Neural progenitor cell (in vitro differentiated cells): ENCODE measurements around the gene MED12L.

Experiments
- EZH2phosphoT487 ChIP-seq: fragments of 200-600 bp; sonication (generic); IDR thresholded peaks from 2 replicates; pipeline ENCODE4 v1.6.1; 2017; ENCODE audit warnings: antibody characterized with exemption
- TF ChIP-seq, protein P1 (sequence below): fragments of 200-600 bp; sonication (generic); IDR thresholded peaks from 2 replicates; pipeline ENCODE4 v1.5.1; 2017; ENCODE audit warnings: antibody characterized with exemption, mild to moderate bottlenecking

DNA sequence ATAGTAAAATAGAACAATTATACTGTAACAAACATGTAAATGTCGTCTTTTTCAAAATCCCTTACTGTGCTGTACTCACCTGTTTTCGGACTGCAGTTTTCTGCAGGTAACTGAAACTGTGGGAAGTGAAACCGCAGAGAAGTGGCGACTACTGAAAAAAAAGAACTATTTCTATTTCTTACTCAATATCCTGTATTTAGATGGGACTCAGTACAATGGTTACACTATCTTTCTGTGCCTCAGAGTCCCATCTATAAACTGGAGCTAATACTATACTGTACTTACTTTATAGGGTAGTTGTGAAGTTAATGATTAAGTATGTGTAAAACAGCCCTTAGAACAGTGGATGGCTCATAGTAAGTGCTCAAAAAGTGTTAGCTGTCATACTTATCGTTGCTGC lies 313.4 kb downstream of the MED12L start:
- no peak for TF ChIP-seq EZH2phosphoT487
- TF ChIP-seq, protein P1, sequence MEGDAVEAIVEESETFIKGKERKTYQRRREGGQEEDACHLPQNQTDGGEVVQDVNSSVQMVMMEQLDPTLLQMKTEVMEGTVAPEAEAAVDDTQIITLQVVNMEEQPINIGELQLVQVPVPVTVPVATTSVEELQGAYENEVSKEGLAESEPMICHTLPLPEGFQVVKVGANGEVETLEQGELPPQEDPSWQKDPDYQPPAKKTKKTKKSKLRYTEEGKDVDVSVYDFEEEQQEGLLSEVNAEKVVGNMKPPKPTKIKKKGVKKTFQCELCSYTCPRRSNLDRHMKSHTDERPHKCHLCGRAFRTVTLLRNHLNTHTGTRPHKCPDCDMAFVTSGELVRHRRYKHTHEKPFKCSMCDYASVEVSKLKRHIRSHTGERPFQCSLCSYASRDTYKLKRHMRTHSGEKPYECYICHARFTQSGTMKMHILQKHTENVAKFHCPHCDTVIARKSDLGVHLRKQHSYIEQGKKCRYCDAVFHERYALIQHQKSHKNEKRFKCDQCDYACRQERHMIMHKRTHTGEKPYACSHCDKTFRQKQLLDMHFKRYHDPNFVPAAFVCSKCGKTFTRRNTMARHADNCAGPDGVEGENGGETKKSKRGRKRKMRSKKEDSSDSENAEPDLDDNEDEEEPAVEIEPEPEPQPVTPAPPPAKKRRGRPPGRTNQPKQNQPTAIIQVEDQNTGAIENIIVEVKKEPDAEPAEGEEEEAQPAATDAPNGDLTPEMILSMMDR, result no peak
